DMS114 treated with DMSO at 0.1 percent for 48 hours (cell line): ENCODE data around the gene DEF6.

Experiments used
- DNase-seq: peaks from one replicate; lab custom pipeline; 2025; ENCODE audit not compliant: unreplicated experiment; lab: John Stamatoyannopoulos, UW

The DEF6 gene

DNA sequence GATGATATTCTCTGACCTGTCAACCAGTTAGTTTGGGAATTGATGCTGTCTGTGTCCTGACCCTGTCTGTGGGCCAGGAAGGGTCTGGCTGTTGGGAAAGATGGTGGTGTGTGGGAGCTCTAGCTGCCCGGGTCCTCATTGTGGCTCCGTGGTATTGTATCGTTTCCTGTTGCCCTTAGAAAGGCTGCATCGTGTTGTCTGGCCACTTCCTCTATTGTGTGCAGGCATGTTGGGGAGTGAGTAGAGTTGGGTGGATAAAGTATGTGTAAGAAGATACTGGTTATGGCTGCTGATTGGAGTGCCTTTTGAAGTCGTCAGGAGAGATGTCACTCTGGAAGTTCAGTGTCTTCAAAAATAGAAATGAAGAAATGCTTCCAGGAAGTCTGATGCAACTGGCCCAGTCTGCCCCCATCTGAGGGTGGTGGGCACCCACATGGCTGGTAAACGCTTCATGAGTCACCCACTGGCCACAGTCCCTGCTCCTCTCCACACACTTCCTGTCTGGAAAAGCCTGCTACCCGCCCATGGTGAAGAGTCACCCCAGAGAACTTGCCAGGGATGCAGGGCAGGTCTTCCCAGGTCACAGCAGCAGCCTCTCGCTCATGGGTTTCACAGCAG lies 72.6 kb downstream of the DEF6 start:
- DNase-seq: no peak

DNA sequence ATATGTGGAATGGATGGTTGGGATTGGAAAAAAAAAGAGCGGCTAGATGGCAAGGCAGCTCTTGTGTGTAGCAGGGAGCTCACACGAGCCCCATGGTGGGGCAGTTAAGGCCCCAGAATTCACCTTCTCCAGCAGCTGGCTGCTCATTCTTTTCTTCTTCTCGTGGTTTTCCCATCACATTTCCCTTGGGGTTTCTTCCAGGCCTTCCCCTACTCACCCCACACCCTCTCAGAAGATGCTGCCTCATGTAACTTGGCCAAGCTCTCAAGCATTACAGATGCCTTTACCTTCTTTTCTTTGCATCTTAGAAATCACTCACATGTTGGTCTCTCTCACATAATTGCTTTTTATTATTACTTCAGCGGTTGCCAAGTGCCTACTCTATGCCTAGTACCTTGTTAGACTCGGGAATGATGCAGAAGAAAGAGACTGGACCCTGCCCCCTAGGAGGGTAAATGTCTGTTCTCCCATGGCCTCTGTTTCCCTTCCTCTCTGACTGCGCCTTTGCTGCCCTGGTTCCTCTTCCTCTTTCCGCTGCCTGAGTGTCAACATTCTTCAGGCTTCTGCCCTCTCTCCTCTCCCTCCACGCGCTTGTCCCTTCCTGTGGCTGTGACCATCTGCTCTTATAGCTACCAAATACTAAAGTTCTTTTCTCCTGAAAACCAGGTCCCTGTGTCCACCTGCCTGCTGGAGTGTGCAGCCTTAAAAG lies 73.3 kb downstream of the DEF6 start:
- DNase-seq: no peak
